ENCODE measurements around the gene RFX7.

GRCh38 chr15:56261854-56262509 lies 18.3 kb upstream of the RFX7 start:
- TF ChIP-seq, protein P1, sequence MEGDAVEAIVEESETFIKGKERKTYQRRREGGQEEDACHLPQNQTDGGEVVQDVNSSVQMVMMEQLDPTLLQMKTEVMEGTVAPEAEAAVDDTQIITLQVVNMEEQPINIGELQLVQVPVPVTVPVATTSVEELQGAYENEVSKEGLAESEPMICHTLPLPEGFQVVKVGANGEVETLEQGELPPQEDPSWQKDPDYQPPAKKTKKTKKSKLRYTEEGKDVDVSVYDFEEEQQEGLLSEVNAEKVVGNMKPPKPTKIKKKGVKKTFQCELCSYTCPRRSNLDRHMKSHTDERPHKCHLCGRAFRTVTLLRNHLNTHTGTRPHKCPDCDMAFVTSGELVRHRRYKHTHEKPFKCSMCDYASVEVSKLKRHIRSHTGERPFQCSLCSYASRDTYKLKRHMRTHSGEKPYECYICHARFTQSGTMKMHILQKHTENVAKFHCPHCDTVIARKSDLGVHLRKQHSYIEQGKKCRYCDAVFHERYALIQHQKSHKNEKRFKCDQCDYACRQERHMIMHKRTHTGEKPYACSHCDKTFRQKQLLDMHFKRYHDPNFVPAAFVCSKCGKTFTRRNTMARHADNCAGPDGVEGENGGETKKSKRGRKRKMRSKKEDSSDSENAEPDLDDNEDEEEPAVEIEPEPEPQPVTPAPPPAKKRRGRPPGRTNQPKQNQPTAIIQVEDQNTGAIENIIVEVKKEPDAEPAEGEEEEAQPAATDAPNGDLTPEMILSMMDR (IDR thresholded peaks at IDR 0.05; ENCODE audit: insufficient read depth, low read length, poor library complexity, severe bottlenecking), result no peak
- no peak for TF ChIP-seq EZH2phosphoT487 (conservative IDR thresholded peaks at IDR 0.05; ENCODE audit: low read length)

Data from SU-DHL-6 (cell line).